ENCODE data around the gene TSHZ3.

DNA sequence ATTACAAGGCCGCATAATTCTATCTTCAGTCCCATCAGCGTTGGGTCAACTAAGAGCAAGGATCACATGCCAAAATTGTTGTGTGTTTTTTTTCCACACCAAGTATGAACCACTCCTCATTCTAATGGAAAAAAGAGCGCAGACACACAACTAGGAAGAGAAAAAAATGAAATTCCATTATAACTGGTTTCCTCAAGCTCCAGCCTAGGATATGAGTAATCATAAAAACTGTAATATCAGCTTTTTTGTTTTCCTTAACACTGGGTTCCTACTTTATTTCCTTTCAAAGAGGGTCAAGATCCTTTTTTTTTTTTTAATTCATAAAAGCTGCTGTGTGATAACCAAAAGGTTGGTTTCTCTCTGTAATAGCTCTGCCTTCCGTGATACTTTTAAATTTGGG, 19.4 kb downstream of the TSHZ3 start:
- no peak for TF ChIP-seq POLR2A (IDR thresholded peaks at IDR 0.05)
- TF ChIP-seq, protein P1, sequence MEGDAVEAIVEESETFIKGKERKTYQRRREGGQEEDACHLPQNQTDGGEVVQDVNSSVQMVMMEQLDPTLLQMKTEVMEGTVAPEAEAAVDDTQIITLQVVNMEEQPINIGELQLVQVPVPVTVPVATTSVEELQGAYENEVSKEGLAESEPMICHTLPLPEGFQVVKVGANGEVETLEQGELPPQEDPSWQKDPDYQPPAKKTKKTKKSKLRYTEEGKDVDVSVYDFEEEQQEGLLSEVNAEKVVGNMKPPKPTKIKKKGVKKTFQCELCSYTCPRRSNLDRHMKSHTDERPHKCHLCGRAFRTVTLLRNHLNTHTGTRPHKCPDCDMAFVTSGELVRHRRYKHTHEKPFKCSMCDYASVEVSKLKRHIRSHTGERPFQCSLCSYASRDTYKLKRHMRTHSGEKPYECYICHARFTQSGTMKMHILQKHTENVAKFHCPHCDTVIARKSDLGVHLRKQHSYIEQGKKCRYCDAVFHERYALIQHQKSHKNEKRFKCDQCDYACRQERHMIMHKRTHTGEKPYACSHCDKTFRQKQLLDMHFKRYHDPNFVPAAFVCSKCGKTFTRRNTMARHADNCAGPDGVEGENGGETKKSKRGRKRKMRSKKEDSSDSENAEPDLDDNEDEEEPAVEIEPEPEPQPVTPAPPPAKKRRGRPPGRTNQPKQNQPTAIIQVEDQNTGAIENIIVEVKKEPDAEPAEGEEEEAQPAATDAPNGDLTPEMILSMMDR (IDR thresholded peaks at IDR 0.05) = no peak
